G401.6 (cell line): Measurements from ENCODE around the gene MICAL3.

ENCODE experiments used
- FAIRE-seq: peaks from 2 replicates; lab custom pipeline; 2012; peaks lifted over from hg19 to GRCh38; lab: Jason Lieb, UNC

The MICAL3 gene

GRCh38 chr22:17970201-17970708 is 54.1 kb downstream of the MICAL3 start:
- FAIRE-seq: no peak

- no peak for FAIRE-seq
Observed at GRCh38 chr22:17969701-17970113, 54.7 kb downstream of the MICAL3 start.

- FAIRE-seq: no peak
Observed at GRCh38 chr22:17968126-17968525, 56.2 kb downstream of the MICAL3 start.

- FAIRE-seq: no peak
Observed at GRCh38 chr22:17966403-17966717, 58.0 kb downstream of the MICAL3 start.

GRCh38 chr22:17965538-17966402 is 58.6 kb downstream of the MICAL3 start:
- no peak for FAIRE-seq

GRCh38 chr22:17964643-17965042 is 59.7 kb downstream of the MICAL3 start:
- FAIRE-seq: no peak

- no peak for FAIRE-seq
Observed at GRCh38 chr22:17964156-17964555, 60.2 kb downstream of the MICAL3 start.

GRCh38 chr22:17963015-17963414 is 61.3 kb downstream of the MICAL3 start:
- no peak for FAIRE-seq

- no peak for FAIRE-seq
Observed at GRCh38 chr22:17962168-17962567, 62.2 kb downstream of the MICAL3 start.

GRCh38 chr22:17961446-17961729 is 63.0 kb downstream of the MICAL3 start:
- no peak for FAIRE-seq

- no peak for FAIRE-seq
Observed at GRCh38 chr22:17960695-17961445, 63.5 kb downstream of the MICAL3 start.

- no peak for FAIRE-seq
Observed at GRCh38 chr22:17960011-17960410, 64.3 kb downstream of the MICAL3 start.

- FAIRE-seq: no peak
Observed at GRCh38 chr22:17958166-17958565, 66.2 kb downstream of the MICAL3 start.

- no peak for FAIRE-seq
Observed at GRCh38 chr22:17957693-17958092, 66.7 kb downstream of the MICAL3 start.

GRCh38 chr22:17957204-17957603 is 67.2 kb downstream of the MICAL3 start:
- FAIRE-seq: no peak

GRCh38 chr22:17956630-17957029 is 67.7 kb downstream of the MICAL3 start:
- no peak for FAIRE-seq

GRCh38 chr22:17955590-17956379 is 68.6 kb downstream of the MICAL3 start:
- no peak for FAIRE-seq

GRCh38 chr22:17954860-17955587 is 69.3 kb downstream of the MICAL3 start:
- no peak for FAIRE-seq

GRCh38 chr22:17954200-17954859 is 70.0 kb downstream of the MICAL3 start:
- FAIRE-seq: no peak

- no peak for FAIRE-seq
Observed at GRCh38 chr22:17953147-17953546, 71.2 kb downstream of the MICAL3 start.

GRCh38 chr22:17952273-17952801 is 72.0 kb downstream of the MICAL3 start:
- FAIRE-seq: no peak
